HG03108 (cell line): Measurements from ENCODE around the gene LARP4B.

Experiments
- ATAC-seq: cut with Tn5 transposase; IDR thresholded peaks from one replicate; pipeline ENCODE4 v1.9.1; 2021; ENCODE audit warnings: moderate library complexity; ENCODE audit not compliant: unreplicated experiment

The LARP4B gene

DNA sequence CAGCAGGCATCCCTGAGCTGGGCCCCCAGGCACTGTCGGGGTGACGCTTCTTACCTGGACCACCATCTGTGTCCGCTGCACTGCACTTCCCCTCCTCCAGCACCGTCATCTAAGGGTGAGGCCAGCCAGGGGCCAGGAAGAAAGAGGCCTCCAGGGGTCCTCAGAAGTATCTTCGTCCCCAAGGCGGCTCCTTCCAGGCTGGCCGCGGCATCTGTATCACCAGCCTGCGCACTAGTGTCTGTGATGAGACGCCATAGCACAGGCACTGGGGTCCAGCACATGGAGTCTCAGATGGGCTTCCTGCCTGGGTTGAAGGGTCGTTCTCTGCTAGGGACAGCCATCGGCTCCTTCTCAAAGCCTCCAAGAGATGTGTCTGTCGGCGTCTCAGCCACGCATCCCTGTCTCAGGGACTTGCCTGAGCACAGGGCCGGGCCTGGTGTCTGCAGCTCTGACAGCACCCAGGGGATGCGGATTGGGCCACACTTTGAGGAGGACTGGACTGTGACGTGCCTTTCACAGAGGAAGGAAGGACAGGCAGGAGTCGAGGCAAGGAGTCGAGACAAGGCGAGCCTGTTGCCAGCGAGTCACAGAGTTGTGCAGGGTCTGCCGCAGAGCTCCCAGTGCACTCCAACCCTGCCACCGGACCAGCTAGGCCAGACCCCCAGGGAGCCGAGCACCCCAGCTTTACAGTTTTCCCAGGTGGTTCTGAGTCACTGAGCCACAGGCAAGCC, 140.5 kb downstream of the LARP4B start:
- no peak for ATAC-seq

DNA sequence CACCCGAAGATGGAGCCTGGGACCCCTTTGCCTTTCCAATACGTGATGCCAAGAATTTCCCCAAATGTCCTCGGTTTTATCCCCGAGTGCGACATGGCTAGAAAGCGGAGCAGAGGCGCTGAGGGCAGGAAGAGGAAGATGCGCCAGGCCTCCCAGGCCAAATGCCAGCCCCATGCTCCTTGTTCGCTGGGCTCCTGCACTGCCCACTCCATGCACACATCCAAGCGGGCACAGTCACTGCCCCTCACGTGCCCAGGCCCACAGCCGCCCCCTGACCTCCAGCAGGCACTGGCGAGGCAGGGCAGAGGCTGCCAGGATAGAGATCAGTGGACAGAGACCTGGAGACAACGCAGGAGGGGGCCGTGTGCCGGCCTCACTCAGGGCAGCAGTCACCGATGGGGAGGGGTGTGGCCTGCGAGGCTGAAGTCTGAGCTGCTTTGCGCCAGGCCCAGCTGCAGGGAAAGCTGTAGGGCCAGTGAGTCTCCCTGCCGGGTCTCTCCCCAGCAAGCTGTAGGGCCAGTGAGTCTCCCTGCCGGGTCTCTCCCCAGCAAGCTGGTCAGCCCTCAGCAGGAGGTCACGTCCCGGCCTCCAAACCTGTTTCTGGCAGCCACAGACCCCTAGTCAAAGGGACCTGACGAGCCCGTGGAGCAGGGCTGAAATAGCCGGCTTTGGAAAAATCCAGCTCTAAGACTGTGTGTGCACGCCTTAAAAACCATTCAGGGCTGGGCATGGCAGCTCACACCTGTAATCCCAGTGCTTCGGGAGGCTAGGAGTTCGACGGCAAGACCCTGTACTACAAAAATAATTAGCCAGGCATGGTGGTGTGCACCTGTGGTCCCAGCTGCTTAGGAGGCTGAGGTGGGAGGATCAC, 141.4 kb downstream of the LARP4B start:
- ATAC-seq, result no peak

DNA sequence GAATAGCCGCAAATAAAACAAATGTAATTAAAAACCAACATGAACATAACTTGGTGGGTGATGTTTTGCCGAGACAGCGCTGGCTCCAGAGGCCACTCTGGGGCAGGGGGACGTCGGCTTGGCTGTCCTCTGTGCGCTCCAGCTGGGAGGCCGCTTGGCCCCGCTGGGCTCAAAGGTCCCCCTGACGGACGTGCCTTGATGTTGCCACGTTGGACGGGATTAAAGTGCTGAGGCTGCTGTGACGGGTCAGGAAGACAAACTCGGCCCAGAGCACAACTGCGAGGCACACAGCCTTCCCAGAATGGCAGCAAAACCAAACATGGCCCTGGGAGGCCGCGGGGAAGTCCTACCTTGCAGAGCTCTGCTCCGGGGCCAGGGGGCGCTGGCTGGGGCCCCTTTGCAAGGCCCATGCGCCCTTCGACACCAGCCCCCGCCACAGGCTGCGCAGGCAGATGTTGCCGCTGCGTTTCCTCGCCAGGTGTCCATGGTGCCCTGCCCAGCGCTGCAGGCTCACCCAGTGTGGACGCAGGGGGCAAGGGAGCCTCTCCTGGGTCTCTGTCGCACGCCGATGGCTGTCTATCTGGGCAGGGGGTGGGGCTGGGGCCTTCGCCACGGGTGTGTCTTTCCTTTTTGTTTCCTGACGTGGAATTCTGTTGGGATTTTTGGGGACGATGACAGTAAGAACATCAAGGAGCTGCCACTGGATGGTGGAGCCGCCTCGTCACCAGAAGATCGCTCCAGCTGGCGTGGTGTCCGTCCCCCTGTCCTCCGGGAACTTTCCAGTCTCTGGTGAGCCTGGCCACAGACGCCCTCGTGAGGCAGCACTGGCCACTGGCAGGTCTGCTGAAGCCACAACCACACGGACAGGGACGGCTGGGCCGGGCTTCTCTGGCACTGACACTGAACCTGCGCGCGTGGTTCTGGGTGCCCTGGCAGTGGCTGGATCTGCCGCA, 142.4 kb downstream of the LARP4B start:
- ATAC-seq, result no peak

DNA sequence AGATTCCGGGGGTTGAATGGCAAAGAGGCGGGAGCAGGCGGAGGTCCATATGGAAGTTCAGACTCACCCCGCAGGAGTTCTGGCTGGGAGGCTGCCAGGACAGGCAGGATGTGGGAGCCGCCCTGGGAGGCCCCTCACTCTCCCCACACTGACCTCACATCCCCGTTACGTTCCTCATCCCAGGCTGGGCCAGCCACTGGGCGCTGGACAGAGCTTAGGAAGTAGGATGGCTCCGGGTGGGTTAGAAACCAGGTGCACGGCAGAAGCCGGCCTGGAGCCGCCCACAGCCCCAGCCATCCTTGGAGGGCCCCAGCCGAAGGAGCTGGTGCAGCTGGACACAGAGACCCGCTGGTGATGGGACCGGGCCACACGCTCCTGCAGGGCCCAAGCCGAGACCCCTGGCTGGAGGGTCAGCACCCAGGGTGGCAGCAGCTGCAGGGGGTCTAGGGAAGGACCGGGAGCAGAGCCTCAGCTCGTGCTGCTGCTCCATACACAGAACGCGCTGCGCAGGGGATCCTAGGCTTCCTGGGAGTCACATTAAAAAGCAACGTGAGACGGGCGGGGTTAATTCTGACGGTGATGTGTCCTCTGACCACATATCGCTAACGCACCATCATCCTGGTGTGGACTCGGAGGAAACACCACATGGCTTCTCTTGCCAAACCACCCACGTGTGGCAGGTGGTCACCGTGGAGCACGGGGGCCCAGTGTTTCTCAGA, 143.4 kb downstream of the LARP4B start:
- ATAC-seq, result no peak

DNA sequence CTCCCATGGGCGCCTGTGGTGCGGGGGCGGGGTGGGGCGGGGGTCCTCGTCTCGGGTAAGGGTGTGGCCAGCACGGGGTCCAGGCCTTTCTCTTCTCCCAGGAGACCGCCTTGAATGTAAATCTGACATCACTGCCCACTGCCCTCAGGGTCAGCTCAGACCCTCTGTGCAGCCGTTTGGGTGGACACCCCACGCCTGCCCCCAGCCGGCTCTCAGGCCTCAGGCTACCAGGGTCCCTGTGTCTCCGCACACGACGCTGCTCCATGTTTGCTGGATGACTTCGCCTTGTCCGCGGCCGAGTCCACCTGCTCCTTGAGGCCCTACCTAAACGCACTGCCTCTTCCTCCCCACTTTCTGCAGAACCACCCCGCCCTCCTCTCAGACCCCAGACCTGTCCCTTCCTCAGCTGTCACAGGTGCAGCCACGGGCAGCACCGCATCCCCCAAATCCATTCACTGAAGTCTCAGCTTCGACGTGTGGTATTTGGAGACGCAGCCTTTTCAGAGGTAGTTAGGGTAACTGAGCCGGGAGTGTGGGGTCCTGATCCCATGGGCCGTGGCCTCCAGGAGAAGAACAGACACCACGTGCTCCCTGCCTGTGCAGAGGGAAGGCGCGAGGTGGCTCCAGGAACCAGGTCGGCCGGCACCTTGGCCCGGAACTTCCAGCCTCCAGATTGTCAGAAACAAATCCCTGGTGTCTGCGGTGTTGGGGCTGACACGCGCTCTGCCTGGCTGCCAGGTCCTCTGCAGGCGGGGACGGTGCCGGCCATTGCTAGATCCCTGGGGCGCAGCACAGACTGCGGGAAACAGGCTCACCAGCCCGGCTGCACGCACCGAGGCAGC, 144.7 kb downstream of the LARP4B start:
- no peak for ATAC-seq

DNA sequence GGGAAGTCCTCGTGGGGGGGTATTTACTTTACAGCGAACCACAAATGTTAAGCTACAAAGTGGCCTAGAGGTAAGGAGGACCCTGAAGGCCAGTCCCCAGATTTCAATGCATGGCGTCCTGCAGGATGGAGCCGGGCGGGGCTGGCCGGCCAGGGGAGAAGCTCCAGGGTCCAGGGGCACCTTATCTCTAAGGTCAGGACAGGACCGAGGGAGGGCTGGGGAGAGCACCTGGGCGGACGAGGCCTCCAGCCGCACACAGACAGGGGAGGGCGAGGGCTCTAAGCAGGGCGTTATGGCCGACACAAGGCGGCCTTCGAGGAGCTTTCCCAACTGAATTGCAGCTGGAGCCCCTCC, 145.7 kb downstream of the LARP4B start:
- no peak for ATAC-seq

DNA sequence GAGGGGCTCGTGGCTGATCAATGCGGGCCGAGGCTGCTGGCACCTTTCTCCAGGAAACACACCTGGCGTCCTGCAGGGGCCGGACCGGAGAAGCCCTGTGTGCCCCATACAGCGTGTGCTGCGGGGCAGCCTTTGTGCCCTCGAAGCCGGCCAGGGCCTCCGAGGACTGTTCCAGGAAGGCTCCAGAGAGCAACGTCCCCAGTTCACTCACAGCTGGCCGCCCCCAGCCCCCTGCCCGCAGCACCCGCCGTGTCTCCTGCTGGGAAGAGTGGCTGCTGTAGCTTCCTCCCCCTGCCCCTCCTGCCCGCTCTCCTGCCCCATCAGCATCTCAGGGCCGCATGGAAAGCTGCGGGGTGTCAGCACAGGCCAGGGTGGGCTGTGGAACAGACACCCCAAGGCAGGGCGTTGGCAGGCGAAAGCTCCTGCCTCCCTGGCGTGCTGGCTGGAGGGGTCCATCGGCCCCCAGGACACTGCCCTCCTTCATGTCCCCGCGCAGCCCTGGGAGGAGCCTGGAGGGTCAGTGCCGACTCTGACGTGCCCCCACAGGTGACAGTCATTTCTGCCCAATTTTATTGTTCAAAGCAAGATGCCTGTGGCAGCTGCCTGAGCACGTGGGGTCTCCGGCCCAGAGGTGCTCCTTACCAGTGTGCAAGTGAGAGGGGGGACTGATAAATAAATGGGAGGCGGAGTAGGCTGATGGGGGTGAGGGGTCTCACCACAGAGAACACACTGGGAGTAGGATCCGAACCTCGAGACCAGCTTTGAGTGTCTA, 146.2 kb downstream of the LARP4B start:
- no peak for ATAC-seq

DNA sequence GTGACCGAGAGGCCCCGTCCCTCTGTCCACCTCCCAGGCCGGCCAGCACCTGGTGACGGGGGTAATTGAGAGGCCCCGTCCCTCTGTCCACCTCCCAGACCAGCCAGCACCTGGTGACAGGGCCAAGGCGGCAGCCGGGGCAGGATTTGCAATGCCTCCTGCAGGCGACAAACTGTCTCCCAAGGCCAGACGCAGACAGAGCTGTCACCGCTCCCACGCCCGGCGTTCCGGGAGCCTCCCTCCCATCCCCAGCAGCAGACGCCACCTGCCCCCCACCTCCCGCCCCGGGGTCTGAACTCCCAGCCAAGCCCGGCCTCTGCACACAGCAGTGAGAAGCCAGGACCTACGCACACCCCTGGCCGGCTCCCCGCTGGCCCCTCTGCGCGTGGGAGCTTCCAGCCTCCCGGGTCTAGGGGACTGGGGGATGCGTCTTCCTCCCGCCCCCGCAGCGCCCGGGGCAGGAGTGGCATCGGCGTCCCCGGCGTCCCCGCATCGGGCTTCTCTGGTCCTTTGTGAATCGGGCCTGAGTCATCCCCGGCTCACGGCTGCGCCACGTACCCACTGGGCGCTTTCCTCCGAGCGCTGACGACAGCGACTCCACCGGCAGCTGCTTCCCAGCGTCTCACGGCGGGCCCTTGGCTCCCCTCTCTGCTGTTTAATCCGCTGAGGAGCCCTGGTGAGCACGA, 147.0 kb downstream of the LARP4B start:
- no peak for ATAC-seq

DNA sequence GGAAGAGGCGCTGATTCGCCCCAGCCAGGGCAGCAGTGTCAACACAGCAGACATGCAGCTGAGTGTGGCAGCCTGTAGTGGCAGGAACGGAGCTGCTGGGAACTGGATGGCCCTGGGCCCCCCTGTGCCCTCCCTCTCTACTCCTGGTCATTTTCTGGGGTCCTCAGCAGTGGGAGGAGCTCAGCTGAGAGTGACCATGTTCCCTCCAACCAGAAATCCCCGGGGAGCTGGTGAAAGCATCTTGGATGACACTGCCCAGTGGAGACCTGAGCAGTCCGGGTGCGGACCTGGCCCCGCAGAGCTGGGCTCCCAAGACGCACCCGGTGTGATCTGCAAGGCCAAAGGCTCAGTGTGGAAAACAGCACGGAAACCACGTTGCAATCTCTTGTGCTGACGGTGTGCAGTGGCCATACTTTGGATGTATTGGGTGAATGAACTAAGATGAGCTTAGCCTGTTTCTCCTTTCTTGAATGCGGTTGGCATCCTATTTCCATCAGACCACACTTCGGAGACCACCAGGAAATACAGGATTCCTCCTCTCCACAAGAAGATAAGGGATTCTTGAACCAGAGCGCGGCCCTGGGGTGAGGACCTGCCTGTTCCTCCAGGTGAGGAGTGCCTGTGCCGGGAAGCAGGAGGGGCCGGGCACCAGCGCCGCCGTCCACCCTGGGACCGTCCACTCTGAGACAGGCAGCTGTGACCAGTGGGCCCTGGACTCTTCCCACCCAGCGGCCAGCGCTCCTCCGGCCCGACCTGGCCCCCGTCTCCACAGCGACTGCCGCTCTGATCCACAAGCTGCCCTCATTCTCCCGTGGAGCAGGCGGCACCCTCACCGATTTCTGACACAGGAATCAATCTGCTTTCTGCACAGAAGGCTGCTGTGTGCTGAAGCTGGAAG, 148.5 kb downstream of the LARP4B start:
- ATAC-seq, result no peak

DNA sequence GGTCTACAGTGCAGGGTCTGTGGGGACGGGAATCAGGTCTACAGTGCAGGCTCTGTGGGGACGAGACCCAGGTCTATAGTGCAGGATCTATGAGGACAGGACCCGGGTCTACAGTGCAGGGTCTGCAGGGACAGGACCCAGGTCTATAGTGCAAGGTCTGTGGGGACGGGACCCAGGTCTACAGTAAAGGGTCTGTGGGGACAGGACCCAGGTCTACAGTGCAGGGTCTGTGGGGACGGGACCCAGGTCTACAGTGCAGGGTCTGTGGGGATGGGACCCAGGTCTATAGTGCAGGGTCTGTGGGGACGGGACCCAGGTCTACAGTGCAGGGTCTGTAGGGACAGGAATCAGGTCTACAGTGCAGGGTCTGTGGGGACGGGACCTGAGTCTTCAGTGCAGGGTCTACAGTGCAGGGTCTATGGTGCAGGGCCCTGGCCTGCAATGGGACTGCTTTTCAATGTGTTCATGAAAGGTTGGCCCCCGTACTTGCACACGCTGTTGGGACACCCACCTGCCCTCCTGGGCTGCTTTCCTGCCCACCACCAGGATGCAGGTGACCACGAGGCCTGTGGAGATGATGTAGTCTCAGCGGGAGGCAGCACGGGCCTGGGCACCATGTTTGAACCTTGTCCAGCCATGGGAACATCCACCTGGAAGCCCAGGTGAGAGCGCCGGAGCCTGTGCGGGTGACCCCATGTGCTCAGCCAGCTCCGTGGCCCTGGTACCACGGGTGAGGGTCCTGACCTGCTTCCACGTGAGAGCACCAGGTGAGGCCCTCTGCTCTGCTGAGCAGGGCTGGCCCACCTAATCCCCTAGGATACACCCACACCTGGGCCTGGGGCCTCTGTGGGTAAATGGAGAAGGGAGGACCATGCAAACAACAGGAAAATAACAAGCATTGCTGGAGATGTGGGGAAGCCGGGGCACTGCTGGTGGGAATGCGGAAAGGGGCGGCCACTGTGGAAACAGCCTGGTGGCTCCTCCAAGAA, 150.7 kb downstream of the LARP4B start:
- ATAC-seq, result no peak

DNA sequence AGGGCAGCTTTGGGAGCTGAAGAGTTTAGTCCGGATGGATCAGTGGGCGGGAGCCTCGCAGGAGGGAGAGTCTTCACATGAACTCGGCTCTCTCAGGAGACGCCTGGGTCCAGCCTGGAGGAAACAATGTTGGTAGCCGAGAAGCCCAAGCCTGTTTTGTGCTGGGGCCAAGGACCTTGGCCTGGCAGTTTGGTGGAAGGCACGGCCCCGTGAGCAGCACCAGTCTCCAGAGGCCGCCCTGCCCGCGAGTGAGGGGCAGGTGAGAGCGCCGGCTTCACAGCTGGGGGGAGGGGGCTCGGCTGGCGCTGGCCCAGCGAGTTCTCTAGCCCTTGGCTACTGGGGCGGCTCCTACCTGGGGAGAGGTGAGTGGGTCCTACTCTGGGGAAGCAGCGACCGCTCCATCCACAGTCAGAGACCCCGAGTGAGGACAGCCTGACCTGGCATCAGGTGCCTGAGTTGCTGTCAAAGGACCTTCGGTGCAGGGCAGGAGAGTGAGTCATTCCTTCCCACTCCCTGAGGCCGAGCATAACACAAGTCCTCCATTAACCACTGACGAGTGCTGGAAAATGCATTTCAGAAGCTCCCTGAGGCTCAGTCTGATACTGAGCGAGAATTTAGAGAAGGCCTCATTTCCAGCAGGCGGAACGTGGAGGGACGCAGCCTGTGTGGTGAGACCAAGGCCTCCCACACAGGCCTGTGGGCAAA, 152.7 kb downstream of the LARP4B start:
- ATAC-seq, result no peak

DNA sequence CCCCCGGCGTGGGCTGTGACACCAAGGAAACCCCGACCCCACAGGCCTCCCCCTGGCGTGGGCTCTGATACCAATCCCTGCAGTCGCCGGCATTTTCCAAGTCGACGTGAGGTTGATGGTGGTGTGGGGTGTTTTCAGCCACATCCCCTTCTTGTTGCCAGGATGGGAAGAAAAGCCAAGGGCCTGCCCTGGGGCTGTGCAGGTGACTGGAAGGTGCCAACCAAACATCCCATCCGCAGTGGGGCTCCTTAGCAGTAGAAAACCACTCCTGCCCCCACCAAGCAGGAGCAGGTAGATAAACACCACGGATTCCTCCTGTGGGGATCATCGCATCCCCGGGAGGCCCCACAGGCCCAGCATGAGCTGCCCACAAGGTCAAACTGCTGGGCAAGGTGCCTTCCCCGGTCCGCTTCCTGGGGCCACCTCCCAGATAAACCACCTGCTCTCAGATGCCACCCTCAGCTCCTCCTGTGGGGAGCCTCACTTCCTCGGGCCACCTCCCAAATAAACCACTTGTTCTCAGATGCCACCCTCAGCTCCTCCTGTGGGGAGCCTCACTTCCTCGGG, 153.5 kb downstream of the LARP4B start:
- ATAC-seq, result no peak

DNA sequence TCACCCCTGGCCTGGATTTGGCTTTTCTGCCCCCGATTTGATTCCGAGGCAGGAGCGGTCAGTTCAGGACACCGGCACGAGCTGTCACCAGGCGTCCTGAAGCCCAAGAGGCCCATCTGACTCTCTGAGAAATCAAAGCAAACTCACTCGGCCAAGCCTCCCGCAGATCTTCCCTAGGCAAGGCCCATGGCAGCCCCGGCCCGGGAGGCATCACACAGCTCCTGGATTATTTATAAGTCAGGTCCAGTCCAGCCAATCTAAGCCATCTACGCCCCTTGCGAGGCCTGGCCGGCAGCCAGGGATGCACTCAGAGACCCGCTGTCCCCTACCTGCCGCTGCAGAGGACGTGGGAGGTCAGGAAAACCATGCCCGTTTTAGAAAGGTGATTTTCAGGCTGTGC, 154.7 kb downstream of the LARP4B start:
- ATAC-seq, result no peak

DNA sequence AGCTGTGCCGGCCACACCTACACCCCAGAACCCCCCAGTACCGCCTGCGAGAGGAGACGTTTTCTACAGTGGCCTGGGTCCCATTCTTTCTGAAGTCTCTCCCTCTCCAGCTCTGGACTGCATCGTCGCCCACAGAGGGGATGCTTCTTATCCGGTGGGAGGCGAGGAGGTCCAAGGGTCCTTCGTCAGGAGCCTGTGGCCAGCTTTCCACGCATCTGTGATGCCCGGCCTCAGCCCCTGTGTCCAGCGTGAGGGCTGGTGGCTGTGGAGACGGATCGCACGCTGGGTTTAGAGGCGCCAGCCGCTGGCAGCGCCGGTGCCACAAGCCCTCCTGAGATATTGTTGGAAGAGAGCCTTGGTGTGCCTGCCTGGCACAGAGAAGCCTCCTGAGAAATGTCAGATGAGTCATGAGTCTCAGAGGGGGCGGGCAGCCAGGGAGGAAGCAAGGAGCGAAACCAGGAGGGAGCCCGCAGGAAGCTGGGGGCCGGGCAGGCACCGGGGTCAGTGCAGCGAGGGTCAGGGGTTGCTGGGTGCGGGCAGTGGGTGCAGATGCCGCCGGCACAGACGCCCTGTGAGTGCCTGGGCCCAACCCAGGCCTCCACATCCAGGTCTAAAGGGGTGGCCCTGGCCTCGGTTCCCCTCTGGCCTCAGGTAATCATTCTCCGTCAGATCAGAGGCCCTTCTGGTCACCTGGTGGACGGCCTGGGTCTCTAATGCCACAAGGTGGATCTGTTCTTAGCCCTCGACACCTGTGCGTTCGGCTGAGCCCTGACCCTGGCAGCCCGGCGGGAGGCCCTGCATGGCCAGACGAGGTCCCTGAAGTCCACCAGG, 156.0 kb downstream of the LARP4B start:
- no peak for ATAC-seq
